HEK293 (cell line): ENCODE data around the gene CYP4F11.
"Not testable (repeated sequence)": the region's sequence is repeated elsewhere in the genome, so short reads cannot be mapped to it uniquely, and the experiment has no call there.

ENCODE experiments used
- CTCF ChIA-PET: fragments of 350-600 bp; formaldehyde crosslinking; extraction: SDS; loops from one replicate; lab custom pipeline; 2021; ENCODE audit warnings: antibody characterized with exemption; lab: Yijun Ruan, JAX
- POLR2A ChIA-PET: fragments of 300-600 bp; formaldehyde crosslinking; extraction: SDS; loops from one replicate; lab custom pipeline; 2020; ENCODE audit warnings: antibody characterized with exemption, inconsistent platforms; lab: Yijun Ruan, JAX
- H3K27ac ChIP-seq: fragments of 200-500 bp; sonication (Bioruptor generic); 2 replicates; pipeline ENCODE4 v1.5.1; 2014; ENCODE audit warnings: low read depth, low read length, control low read depth, inconsistent platforms; ENCODE audit errors: extremely low read depth
- H3K36me3 ChIP-seq, 2 experiments: fragments of 200-500 bp in 1 of 2; sonication (Bioruptor generic) in 1 of 2; 1 replicate in 1 of 2; 2 replicates in 1 of 2; pipeline ENCODE4 v1.5.1; 2014 to 2017; ENCODE audit warnings: inconsistent platforms in 2 of 2, low read length in 2 of 2; ENCODE audit not compliant: control insufficient read depth in 2 of 2, insufficient read depth in 1 of 2
- H3K4me1 ChIP-seq: fragments of 200-500 bp; sonication (Bioruptor generic); 2 replicates; pipeline ENCODE4 v1.5.1; 2014; ENCODE audit warnings: mild to moderate bottlenecking, low read length, inconsistent platforms; ENCODE audit not compliant: control insufficient read depth, insufficient read depth
- H3K4me3 ChIP-seq: 2 replicates; pipeline ENCODE4 v1.5.1; 2011; ENCODE audit warnings: low read depth, mild to moderate bottlenecking, control low read depth, low read length, moderate library complexity
- H3K9me3 ChIP-seq: fragments of 200-500 bp; sonication (Bioruptor generic); 2 replicates; pipeline ENCODE4 v1.5.1; 2014; ENCODE audit warnings: low read depth, low read length, inconsistent platforms; ENCODE audit not compliant: control insufficient read depth, insufficient read depth
- AEBP2 ChIP-seq: fragments of 450-650 bp; formaldehyde crosslinking; IDR thresholded peaks from 2 replicates; pipeline ENCODE4 v1.5.1; 2016; ENCODE audit warnings: missing biosample characterization, missing genetic modification characterization, borderline replicate concordance
- KLF16 ChIP-seq: fragments of 450-650 bp; formaldehyde crosslinking; IDR thresholded peaks from 2 replicates; pipeline ENCODE4 v1.5.1; 2017; ENCODE audit warnings: missing biosample characterization, missing genetic modification characterization
- REST ChIP-seq: fragments of 450-650 bp; formaldehyde crosslinking; IDR thresholded peaks from 2 replicates; pipeline ENCODE4 v1.5.1; 2016; ENCODE audit warnings: missing biosample characterization, missing genetic modification characterization
- SALL2 ChIP-seq: fragments of 450-650 bp; formaldehyde crosslinking; IDR thresholded peaks from 2 replicates; pipeline ENCODE4 v1.5.0; 2017; ENCODE audit warnings: missing biosample characterization, mild to moderate bottlenecking, missing genetic modification characterization, borderline replicate concordance
- SP3 ChIP-seq: fragments of 450-650 bp; formaldehyde crosslinking; IDR thresholded peaks from 2 replicates; pipeline ENCODE4 v1.5.1; 2016; ENCODE audit warnings: missing biosample characterization, missing genetic modification characterization
- ZBTB49 ChIP-seq: fragments of 450-650 bp; formaldehyde crosslinking; IDR thresholded peaks from 2 replicates; pipeline ENCODE4 v1.5.1; 2016; ENCODE audit warnings: missing biosample characterization, missing genetic modification characterization, low read depth
- ZBTB8A ChIP-seq: fragments of 450-650 bp; formaldehyde crosslinking; IDR thresholded peaks from 2 replicates; pipeline ENCODE4 v1.5.1; 2016; ENCODE audit warnings: missing biosample characterization, missing genetic modification characterization
- ZFP3 ChIP-seq: fragments of 450-650 bp; formaldehyde crosslinking; IDR thresholded peaks from 2 replicates; pipeline ENCODE4 v1.5.1; 2016; ENCODE audit warnings: low read depth, missing biosample characterization, missing genetic modification characterization
- ZNF175 ChIP-seq: fragments of 450-650 bp; formaldehyde crosslinking; IDR thresholded peaks from 2 replicates; pipeline ENCODE4 v1.5.1; 2016; ENCODE audit warnings: missing biosample characterization, missing genetic modification characterization
- ZNF26 ChIP-seq: fragments of 450-650 bp; formaldehyde crosslinking; IDR thresholded peaks from 2 replicates; pipeline ENCODE4 v1.5.1; 2016; ENCODE audit warnings: missing biosample characterization, missing genetic modification characterization
- ZNF362 ChIP-seq: fragments of 450-650 bp; formaldehyde crosslinking; IDR thresholded peaks from 2 replicates; pipeline ENCODE4 v1.5.1; 2016; ENCODE audit warnings: missing biosample characterization, missing genetic modification characterization
- ZNF426 ChIP-seq: fragments of 450-650 bp; formaldehyde crosslinking; IDR thresholded peaks from 2 replicates; pipeline ENCODE4 v1.5.1; 2017; ENCODE audit warnings: missing biosample characterization, missing genetic modification characterization, mild to moderate bottlenecking, inconsistent platforms, moderate library complexity
- ZNF621 ChIP-seq: fragments of 450-650 bp; formaldehyde crosslinking; IDR thresholded peaks from 2 replicates; pipeline ENCODE4 v1.5.1; 2017; ENCODE audit warnings: missing biosample characterization, missing genetic modification characterization
- ZNF791 ChIP-seq: fragments of 450-650 bp; formaldehyde crosslinking; IDR thresholded peaks from 2 replicates; pipeline ENCODE4 v1.5.1; 2016; ENCODE audit warnings: missing biosample characterization, missing genetic modification characterization

The CYP4F11 gene

GRCh38 chr19:15885167-15885566 lies 49.2 kb downstream of the CYP4F11 start (continued):
- TF ChIP-seq ZBTB49 (tag by site-specific recombination) (no peak), ZFP3 (tag by site-specific recombination) (no peak), ZNF621 (no peak), REST (tag by site-specific recombination) (no peak)

- POLR2A ChIA-PET, H3K9me3 ChIP-seq, H3K27ac ChIP-seq, H3K4me3 ChIP-seq, CTCF ChIA-PET, H3K36me3 ChIP-seq, H3K4me1 ChIP-seq: not testable (repeated sequence)
Observed at GRCh38 chr19:15883329-15883728, 51.0 kb downstream of the CYP4F11 start.

- H3K4me3 ChIP-seq = no peak overlapping the region
- ChIA-PET CTCF (interaction anchor here (0.6 to 0.7 kb wide), 2 partner anchors 168 to 323 kb away, joined by 3 to 5 read pairs; no protein-coding TSS in a partner anchor), POLR2A (no interaction called here)
Observed at GRCh38 chr19:15874821-15875474, 59.4 kb downstream of the CYP4F11 start.

GRCh38 chr19:15873771-15874170 lies 60.6 kb downstream of the CYP4F11 start:
- H3K9me3 ChIP-seq, POLR2A ChIA-PET, CTCF ChIA-PET, H3K4me3 ChIP-seq, H3K4me1 ChIP-seq, H3K27ac ChIP-seq, H3K36me3 ChIP-seq: not testable (repeated sequence)

More at GRCh38 chr19:15874821-15875474, 59.4 kb downstream of the CYP4F11 start:
- no peak overlapping the region for H3K27ac ChIP-seq
- no peaks in the 10 kb centered on the region for H3K4me1 ChIP-seq
- H3K36me3 ChIP-seq = no peaks in the 10 kb centered on the region
- no peaks in the 10 kb centered on the region for H3K9me3 ChIP-seq
- TF ChIP-seq ZBTB8A (tag by site-specific recombination) = no peak
- TF ChIP-seq ZNF26 (tag by site-specific recombination) = no peak
- no peak for TF ChIP-seq ZNF791 (tag by site-specific recombination)
- TF ChIP-seq ZNF175 (tag by site-specific recombination) = no peak
- no peak for TF ChIP-seq KLF16 (tag by site-specific recombination)
- no peak for TF ChIP-seq SP3 (tag by site-specific recombination)
- no peak for TF ChIP-seq ZNF426 (tag by site-specific recombination)
- TF ChIP-seq AEBP2 (tag by site-specific recombination) = no peak
- TF ChIP-seq SALL2 (tag by site-specific recombination) = no peak
- no peak for TF ChIP-seq ZNF362 (tag by site-specific recombination)
